ENCODE measurements around the gene VWA3A.
"Not testable (repeated sequence)": the region's sequence is repeated elsewhere in the genome, so short reads cannot be mapped to it uniquely, and the experiment has no call there.

The VWA3A gene

GRCh38 chr16:22120440-22120839 is 28.1 kb downstream of the VWA3A start:
- TF ChIP-seq HDGF (IDR thresholded peaks at IDR 0.05; ENCODE audit: borderline replicate concordance) (no peak), PKNOX1 (IDR thresholded peaks at IDR 0.05) (no peak), L3MBTL2 (conservative IDR thresholded peaks at IDR 0.05) (no peak), CTBP1 (IDR thresholded peaks at IDR 0.05; ENCODE audit: borderline replicate concordance) (no peak), SUZ12 (IDR thresholded peaks at IDR 0.05) (no peak), ELF4 (IDR thresholded peaks at IDR 0.05) (no peak), FOXA1 (IDR thresholded peaks at IDR 0.05) (no peak), ARNT (IDR thresholded peaks at IDR 0.05) (no peak), TARDBP (IDR thresholded peaks at IDR 0.05) (no peak), LEF1 (IDR thresholded peaks at IDR 0.05; ENCODE audit: borderline replicate concordance) (no peak), NFRKB (IDR thresholded peaks at IDR 0.05) (no peak), BHLHE40 (IDR thresholded peaks at IDR 0.05; ENCODE audit: borderline replicate concordance) (no peak), ZNF384 (IDR thresholded peaks at IDR 0.05) (no peak), FOXM1 (IDR thresholded peaks at IDR 0.05; ENCODE audit: borderline replicate concordance) (no peak), FOXK2 (IDR thresholded peaks at IDR 0.05) (no peak)
- POLR2A ChIA-PET: no interaction called here
- no peak for DNase-seq (ENCODE audit: extremely low spot score)
- CTCF ChIA-PET: no interaction called here

GRCh38 chr16:22122239-22122638 is 29.9 kb downstream of the VWA3A start:
- TF ChIP-seq NFRKB (IDR thresholded peaks at IDR 0.05): no peak
- no peak for TF ChIP-seq ELF4 (IDR thresholded peaks at IDR 0.05)
- no peak for TF ChIP-seq FOXK2 (IDR thresholded peaks at IDR 0.05)
- ChIA-PET POLR2A (no interaction called here), CTCF (no interaction called here)
- DNase-seq (ENCODE audit: extremely low spot score): no peak

GRCh38 chr16:22123146-22123545 is 30.8 kb downstream of the VWA3A start:
- peak; percentile 36 for DNase-seq (ENCODE audit: extremely low spot score)
- CTCF ChIA-PET: interaction anchor here (0.6 kb wide), 1 partner anchor 129 kb away, joined by 3 read pairs; no protein-coding TSS in a partner anchor
- TF ChIP-seq L3MBTL2 (conservative IDR thresholded peaks at IDR 0.05) (no peak), LEF1 (IDR thresholded peaks at IDR 0.05; ENCODE audit: borderline replicate concordance) (no peak), CTBP1 (IDR thresholded peaks at IDR 0.05; ENCODE audit: borderline replicate concordance) (no peak), BHLHE40 (IDR thresholded peaks at IDR 0.05; ENCODE audit: borderline replicate concordance) (no peak), FOXK2 (IDR thresholded peaks at IDR 0.05) (no peak), ARNT (IDR thresholded peaks at IDR 0.05) (no peak), FOXM1 (IDR thresholded peaks at IDR 0.05; ENCODE audit: borderline replicate concordance) (no peak), TARDBP (IDR thresholded peaks at IDR 0.05) (no peak), ZNF384 (IDR thresholded peaks at IDR 0.05) (no peak), SUZ12 (IDR thresholded peaks at IDR 0.05) (no peak)
- POLR2A ChIA-PET: no interaction called here

- no peak for TF ChIP-seq L3MBTL2 (conservative IDR thresholded peaks at IDR 0.05)
- no peak for TF ChIP-seq LEF1 (IDR thresholded peaks at IDR 0.05; ENCODE audit: borderline replicate concordance)
- TF ChIP-seq TARDBP (IDR thresholded peaks at IDR 0.05): no peak
- no peak for TF ChIP-seq BHLHE40 (IDR thresholded peaks at IDR 0.05; ENCODE audit: borderline replicate concordance)
- no peak for TF ChIP-seq ARNT (IDR thresholded peaks at IDR 0.05)
- no peak for TF ChIP-seq FOXM1 (IDR thresholded peaks at IDR 0.05; ENCODE audit: borderline replicate concordance)
- TF ChIP-seq FOXA1 (IDR thresholded peaks at IDR 0.05): no peak
- DNase-seq (ENCODE audit: extremely low spot score): no peak
- POLR2A ChIA-PET: no interaction called here
- CTCF ChIA-PET: interaction anchor here (0.6 kb wide), 2 partner anchors 123 to 130 kb away, joined by 3 read pairs; no protein-coding TSS in a partner anchor
Measured at GRCh38 chr16:22123759-22124490, 31.6 kb downstream of the VWA3A start.

- POLR2A ChIA-PET: no interaction called here
- no peak for DNase-seq (ENCODE audit: extremely low spot score)
- no peak for TF ChIP-seq FOXA1 (IDR thresholded peaks at IDR 0.05)
- TF ChIP-seq CTBP1 (IDR thresholded peaks at IDR 0.05; ENCODE audit: borderline replicate concordance): no peak
- no peak for TF ChIP-seq SUZ12 (IDR thresholded peaks at IDR 0.05)
- no peak for TF ChIP-seq L3MBTL2 (conservative IDR thresholded peaks at IDR 0.05)
- no peak for TF ChIP-seq ARNT (IDR thresholded peaks at IDR 0.05)
- TF ChIP-seq NFRKB (IDR thresholded peaks at IDR 0.05): no peak
- TF ChIP-seq FOXK2 (IDR thresholded peaks at IDR 0.05): no peak
- CTCF ChIA-PET: interaction anchor here (0.6 kb wide), 1 partner anchor 124 kb away, joined by 3 read pairs; no protein-coding TSS in a partner anchor
Measured at GRCh38 chr16:22124583-22125284, 32.4 kb downstream of the VWA3A start.

GRCh38 chr16:22126037-22126558 is 33.8 kb downstream of the VWA3A start:
- ChIA-PET CTCF (no interaction called here), POLR2A (no interaction called here)

GRCh38 chr16:22128537-22128936 is 36.2 kb downstream of the VWA3A start:
- CTCF ChIA-PET: not testable (repeated sequence)

More at GRCh38 chr16:22126037-22126558, 33.8 kb downstream of the VWA3A start:
- TF ChIP-seq TARDBP (IDR thresholded peaks at IDR 0.05) (no peak), HDGF (IDR thresholded peaks at IDR 0.05; ENCODE audit: borderline replicate concordance) (no peak), BHLHE40 (IDR thresholded peaks at IDR 0.05; ENCODE audit: borderline replicate concordance) (no peak), ELF4 (IDR thresholded peaks at IDR 0.05) (no peak), LEF1 (IDR thresholded peaks at IDR 0.05; ENCODE audit: borderline replicate concordance) (no peak), NFRKB (IDR thresholded peaks at IDR 0.05) (no peak), CTBP1 (IDR thresholded peaks at IDR 0.05; ENCODE audit: borderline replicate concordance) (no peak), ZNF384 (IDR thresholded peaks at IDR 0.05) (no peak), FOXM1 (IDR thresholded peaks at IDR 0.05; ENCODE audit: borderline replicate concordance) (no peak), L3MBTL2 (conservative IDR thresholded peaks at IDR 0.05) (no peak), SUZ12 (IDR thresholded peaks at IDR 0.05) (no peak), FOXK2 (IDR thresholded peaks at IDR 0.05) (no peak), SP1 (IDR thresholded peaks at IDR 0.05) (no peak), FOXA1 (IDR thresholded peaks at IDR 0.05) (no peak)
- DNase-seq (ENCODE audit: extremely low spot score): no peak

More at GRCh38 chr16:22128537-22128936, 36.2 kb downstream of the VWA3A start:
- DNase-seq (ENCODE audit: extremely low spot score); POLR2A ChIA-PET: not testable (repeated sequence)
